HG03354 (cell line): Measurements from ENCODE around the gene RTN4IP1.
"Not testable (repeated sequence)": the region's sequence is repeated elsewhere in the genome, so short reads cannot be mapped to it uniquely, and the experiment has no call there.

Source experiments
- ATAC-seq: cut with Tn5 transposase; IDR thresholded peaks from one replicate; pipeline ENCODE4 v1.9.1; 2021; ENCODE audit warnings: mild to moderate bottlenecking; ENCODE audit not compliant: unreplicated experiment, poor library complexity, severe bottlenecking

Gene RTN4IP1

DNA sequence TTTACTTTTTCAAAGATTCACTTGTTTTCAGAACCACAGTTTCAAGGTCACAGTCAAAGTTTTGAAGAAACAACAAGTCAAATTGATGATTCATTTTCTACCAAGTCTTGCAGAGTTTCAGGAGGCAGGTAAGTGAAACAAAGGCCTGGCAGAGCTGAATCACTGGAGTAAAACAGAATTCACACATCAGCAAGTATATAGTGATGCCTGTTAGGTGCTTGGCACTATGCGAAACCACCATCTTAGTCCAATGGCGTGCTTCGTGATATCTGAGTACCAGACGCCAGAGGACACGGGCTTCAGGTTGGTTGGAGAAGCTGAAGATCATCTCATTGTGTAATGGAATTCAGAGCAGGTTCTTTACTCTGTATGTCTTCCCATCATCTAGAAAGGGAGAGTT, 75.9 kb downstream of the RTN4IP1 start:
- no peak for ATAC-seq

DNA sequence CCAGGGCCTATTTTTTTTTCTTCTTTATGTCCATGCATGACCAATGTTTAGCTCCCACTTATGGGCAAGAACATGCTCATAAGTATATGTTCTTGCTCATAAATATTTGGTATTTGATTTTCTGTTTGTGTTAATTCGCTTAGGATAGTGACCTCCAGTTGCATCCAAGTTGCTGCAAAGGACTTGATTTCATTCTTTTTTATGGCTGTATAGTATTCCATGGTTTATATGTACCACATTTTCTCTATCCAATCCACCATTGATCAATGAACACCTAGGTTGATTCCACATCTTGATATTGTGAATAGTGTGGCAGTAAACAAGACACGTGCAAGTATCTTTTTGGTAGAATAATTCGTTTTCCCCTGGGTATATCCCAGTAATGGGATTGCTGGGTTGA, 78.1 kb downstream of the RTN4IP1 start:
- no peak for ATAC-seq

DNA sequence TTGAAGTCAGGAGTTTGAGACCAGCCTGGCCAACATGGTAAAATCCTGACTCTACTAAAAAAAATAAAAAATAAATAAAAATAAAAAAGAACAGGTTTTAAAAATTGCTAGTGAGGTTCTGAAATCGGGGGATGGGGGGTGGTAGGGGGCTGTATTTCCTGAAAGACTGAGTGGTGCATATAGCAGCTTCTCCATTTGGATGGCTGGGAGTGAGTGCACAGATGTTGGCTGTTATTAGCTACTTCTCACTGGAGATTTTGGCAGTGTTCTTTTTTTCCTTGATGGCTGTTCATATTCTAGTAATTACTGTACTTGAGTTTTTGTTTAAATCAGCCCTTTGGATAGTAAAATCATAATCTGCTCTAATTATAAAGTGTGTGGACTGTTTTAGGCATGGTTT, 79.8 kb downstream of the RTN4IP1 start:
- ATAC-seq: no peak

DNA sequence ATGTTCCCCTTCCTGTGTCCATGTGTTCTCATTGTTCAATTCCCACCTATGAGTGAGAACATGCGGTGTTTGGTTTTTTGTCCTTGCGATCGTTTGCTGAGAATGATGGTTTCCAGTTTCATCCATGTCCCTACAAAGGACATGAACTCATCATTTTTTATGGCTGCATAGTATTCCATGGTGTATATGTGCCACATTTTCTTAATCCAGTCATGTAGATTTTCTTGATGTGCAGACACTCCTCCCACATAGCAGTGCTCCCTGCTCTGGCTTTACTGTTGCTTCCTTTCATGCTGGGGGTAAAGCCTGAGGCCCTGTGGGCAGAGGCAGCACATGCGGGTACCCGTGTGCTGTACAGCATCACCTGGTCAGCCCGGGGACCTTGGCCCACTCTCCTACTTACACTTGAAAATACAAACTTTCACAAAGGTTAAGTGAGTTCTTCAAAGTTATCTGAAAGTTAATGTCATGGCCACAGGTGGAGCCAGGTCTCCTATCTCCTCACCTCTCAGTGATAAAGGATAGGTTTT, 80.3 kb downstream of the RTN4IP1 start:
- not testable (repeated sequence) for ATAC-seq

DNA sequence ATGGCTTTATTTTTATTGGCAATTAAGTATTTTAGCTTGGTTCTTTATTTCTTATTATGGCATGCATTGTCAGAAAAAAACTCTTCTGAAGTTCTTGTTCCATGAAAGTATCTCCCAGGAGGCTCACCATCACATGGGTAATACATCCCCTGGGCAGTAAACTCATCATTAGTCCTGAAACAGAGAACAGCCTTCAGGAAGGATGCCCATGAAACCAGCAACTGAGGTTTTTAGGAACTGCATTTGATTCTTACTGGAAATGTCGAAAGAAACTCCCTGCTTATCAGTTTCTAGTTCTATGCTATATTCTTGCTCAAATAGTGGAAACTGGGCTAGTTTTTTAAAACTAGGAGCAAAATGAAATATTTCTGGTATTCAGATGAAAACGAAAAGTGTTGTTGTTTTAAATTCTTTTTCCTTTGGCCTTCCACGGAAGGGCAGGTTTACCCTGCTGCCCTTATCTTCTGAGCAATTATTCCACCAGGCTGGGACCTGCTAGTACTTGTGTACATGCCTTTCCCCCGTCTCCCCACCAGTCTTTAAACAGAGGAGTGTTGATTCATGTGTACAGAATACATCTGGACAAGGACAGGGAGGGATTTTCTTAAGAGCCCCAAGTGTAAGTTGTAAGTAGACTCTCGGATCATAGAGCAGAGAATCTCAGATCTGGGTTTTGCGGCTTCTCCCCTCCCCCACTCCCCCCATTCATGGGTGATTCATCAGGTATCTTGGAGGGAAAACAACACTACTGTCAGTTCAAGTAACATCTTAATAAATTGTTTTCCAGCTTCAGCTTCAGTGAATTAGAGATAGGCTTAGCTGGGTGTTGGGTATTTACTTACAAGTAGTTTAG, 81.5 kb downstream of the RTN4IP1 start:
- ATAC-seq: no peak

DNA sequence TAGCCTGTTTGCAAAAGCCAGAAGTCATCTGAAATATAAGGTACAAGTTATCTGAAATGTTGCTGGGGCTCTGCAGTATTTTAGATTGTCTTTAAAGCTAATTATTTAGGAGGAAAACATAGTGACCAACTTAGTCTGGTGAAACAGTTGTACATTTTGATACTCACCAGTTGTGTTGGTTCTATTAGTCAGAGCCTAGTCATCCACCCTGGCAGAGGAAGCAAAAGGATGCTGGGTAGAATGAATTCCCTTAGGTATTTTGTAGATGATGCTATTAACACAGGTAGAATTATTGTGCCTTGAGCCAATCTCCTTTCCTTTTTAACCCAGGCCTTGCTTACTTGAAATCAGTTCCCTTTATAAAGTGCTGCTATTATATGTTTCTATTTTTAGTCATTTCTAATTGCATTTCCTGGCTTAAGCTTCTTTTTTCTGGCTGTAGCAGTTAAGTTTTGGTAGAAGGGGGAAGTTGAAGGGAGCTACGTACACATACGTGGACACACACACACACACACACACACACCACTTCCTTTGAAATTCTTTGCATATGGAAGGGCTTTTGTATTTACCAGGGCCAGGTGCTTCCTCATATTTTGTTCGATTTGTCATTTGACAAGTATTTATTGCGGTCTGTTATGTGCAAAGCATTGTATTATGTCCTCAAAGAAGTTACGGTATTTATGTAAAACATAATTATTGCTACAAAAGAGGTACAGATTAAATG, 82.4 kb downstream of the RTN4IP1 start:
- peak; percentile 67 for ATAC-seq

DNA sequence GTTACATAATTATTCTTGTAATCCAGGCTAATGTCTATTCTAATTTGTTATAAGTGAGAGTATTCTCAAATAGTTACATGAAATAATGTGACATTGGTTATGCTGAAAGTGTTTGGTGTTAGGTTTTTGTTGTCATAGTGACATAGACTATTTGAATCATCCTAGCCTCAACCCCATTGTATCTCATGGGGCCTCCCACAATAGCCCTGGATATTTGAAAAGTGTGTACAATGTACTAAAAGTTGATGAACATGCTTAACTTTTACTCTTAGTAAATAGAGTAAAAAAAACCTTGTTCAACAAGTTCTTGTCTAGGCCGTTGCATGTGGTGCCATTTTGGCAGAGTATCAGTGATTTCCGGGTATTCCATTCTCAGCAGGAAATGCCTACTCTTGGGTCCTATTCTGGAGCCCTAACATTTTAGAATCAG, 83.0 kb downstream of the RTN4IP1 start:
- no peak for ATAC-seq

DNA sequence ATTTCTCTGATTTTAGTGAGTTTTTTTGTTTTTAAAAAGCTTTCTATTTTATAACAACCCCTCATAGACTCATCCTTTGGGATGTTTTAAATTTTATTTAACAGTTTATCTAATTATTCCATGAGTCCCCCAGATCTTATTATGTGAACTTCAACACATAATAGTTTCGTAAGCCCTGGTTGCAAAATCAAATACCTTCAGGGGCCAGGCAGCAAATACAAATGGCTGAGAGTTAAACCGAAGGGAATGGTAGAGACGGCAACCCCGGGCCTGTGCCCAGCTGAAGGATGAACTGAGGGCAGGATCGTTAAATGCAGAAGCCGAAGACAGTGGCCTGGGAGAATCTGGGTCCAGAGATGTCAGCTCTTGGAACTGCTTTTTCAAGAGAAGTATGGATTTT, 88.4 kb downstream of the RTN4IP1 start:
- no peak for ATAC-seq

DNA sequence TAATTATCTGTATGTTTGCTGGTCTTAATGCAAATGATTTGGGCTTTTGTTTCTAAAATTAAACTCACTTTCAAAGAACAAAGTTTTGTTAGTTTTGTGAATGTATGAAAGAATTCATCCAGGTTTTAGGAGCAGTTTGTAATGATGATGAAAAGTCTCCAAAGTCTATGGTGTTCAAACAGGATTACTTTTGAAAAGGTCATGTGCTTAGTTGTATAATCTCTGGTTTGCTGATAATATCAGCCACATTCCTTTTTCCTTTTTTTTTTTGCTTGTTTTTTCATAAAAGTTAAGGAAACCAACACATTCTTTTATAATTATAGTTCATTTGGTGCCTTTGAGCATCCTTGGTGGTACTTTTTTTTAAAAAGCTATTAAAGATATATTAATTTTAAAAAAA, 88.9 kb downstream of the RTN4IP1 start:
- no peak for ATAC-seq

DNA sequence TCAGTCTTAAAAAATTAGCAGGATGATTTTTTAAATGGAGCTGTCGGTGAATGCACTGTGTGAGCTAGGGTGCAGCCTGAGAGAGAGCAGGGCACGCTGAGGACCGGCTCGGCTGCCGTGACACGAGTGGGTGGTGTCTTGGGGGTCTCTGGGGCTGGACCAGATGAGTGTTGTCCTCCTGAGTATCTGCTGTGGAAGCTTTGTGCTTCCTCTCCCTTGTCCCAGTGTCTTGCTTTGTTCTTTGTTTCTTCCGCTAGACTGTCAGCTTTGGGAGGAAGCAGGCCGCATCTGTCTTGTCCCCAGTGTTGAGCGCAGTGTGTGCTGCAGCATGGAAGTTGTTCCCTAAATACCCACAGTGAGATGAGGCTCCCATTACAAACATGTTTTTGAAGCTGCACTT, 89.4 kb downstream of the RTN4IP1 start:
- ATAC-seq: no peak

DNA sequence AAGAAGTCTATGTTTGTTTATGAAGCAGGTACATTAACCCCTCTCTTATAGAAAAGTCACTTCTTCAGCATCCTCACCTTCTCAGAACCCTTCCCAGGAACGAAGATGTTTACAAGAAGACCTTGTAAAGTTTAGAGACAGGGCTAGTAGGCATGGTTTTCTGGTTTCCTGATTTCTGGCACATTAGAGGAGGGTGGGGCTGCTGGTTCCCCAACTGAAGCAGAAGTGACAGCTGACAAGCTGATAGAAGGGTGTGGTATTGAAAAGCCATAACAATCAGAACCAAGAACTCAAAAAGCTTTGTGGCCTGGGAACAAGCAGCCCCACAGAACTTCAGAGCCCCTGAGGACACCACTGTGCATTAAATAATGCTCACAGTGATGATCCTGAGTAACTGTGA, 91.2 kb downstream of the RTN4IP1 start:
- no peak for ATAC-seq

DNA sequence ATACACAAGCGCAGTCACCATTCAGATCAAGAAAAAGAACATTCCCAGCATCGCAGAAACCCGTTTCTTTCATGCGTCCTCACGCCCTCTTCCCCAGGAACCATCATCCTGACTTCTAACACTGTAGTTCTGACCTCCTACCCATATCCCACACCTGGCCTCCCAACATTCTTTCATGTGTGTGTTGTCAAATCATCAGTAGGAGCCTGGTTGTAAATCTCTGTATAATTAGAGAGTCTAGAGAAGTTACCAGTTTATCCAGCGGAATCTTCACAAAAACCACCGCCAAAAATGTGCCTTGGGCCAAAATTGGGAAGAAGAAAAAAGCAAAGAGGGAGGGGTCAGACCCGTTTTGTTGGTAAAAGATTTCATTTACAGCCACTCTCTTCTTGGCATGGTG, 91.6 kb downstream of the RTN4IP1 start:
- ATAC-seq: no peak

DNA sequence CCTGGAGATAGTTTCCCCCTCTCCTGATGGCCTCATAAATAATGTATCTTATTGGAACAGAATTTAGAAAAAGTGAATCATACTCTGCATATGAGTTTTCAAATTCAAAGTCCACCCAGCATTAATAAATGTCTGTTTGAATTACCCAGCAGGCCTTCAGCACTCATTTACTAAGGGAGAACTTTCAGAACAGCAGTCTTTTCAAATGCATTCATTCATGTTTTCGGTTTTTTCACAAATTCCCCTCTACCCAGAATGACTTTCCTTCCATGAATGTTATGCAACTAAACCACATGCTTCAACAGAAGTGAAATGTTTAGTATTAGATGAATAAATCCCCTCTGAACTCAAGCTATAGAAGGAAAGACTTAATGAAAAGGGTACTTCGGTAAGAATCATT, 92.4 kb downstream of the RTN4IP1 start:
- no peak for ATAC-seq

DNA sequence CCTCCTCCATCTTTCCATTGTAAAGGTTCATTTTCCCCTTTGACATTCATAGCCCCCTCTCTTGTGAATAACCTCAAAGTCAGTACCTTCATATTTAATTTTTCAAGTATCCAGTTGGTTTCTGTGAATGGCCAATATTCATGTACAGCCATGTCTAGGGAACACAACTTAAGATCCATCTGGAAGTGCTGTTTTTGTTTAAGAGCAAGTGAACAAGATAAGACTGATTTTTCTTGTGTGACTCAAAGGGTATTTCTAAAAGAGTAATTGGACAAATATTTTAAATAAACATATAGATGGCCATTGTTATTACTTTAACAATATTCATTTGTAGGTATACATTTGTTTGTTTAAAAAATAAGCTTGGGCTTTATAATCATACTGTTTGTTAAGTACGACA, 92.9 kb downstream of the RTN4IP1 start:
- ATAC-seq: no peak

DNA sequence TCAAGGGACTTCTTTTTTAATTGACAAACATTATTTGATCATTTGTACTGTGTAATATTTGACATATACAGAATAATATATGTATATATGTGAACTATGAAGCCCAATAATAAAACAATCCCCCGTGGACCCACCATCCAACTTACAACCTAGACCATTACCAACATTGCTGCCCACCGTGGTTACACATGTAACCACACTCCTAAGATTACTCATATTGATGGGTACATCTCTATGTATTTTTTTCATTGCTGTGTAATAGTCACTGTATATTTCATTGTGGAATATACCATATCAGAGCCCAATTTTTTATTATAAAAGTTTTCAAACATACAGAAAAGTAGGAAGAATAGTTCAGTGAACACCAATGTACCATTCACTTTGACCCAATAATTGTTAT, 94.3 kb downstream of the RTN4IP1 start:
- ATAC-seq: no peak

DNA sequence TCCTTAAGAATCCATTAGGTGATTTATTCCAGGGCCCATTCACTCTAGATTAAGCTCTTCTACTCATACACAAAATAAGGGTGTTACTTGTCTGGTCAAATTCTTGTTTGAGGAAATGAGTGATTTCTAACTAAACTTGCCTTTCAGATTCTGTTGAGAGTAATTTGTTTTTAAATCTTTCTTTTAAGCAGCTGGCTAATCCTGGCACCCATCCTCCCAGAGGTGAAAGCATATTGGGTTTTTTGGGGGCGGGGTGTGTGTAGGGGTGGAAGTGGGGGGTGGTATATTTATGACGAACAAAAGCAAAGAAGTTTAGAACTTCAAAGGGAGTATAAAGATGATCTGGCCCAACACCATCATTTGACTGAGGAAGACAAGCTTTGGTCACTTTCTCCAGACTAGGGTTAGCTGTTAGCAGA, 94.7 kb downstream of the RTN4IP1 start:
- peak; percentile 45 for ATAC-seq

DNA sequence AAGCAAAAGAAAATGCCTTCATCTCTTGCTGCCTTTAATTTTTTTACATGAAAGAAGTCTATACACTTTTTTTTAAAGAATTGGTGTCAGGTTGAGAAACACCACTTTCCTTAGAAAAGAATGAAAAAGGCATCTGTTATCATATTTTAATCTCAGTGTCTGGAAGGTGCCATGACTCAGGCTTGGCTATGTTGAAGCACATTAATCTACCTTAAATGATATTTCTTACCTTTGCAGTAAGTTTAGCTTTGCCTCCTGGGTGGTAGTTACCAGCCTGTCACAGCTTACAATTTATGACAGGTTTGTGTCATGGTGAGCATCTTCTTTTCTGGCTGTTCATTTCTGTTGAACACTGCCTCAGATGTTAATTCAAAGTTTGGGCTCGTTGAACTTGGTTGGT, 95.3 kb downstream of the RTN4IP1 start:
- ATAC-seq: no peak

DNA sequence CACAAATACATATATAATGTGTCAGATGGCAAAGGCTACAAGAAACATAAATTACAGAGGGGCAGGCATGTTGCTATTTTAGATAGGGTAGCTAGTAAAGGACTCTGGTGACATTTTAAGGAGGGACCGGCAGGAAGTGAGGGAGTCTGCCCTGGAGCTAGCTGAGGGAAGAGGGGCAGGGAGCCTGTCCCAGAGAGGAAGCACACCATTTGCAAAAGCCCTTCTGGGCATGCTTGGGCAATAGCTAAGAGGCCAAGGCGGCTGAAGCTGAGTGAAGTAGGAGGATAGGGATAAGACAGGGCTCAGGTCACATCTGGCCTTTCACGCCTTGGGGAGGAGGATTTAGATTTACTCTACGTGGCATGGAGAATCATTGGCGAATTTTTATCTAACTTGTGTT, 96.2 kb downstream of the RTN4IP1 start:
- ATAC-seq: no peak

DNA sequence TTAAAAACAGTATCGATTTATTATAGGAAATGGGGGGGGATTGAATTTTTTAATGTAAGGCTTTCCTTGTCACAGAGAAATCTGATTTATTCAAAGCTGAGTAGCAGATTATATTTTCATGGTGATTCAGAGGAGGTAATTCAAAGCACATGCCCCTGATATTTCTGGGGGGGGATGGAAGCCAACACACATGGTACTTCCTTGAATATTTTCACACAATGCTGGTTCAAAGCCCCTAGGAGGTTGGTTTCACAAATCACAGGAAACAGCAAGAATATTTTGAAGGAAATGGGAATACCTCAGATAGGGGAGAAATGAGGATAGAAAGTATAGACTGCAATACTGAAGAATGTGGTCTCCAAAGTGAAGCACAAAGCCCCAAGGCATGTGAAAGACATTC, 98.8 kb downstream of the RTN4IP1 start:
- no peak for ATAC-seq

DNA sequence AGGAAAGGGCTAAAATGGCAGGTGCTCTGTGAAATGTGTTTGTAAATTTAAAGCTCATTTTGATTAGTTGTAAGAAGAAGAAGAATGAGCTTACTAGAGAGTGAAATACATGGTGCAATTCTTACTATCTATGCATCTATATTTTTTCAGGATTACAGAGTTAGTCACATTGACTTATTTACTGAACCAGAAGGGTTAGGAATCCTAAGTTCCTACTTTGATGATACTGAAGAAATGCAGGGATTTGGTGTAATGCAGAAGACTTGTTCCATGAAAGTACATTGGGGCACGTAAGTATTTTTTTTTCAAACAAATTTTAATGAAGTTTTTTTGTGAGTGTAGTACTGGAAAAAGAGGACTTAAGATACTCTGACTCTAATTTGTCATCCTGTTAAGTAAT, 99.3 kb downstream of the RTN4IP1 start:
- no peak for ATAC-seq

DNA sequence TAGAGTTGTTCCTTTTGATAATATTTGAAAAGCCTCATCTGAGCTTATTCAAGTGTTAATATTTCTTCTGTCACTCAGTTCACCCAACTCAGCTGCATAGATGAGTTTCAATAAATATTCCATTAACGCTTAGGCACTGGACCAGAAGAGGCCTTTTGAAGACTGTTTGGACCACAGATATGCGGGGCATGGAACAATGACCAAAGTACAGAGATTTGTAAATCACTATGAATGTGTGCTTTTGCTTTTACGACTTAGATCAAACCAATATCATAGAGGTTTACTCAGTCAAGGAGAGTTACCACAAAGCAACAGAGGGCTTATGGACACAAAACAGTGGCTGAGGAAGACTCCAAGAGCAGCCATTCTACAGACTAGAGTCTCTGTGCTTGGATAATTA, 99.9 kb downstream of the RTN4IP1 start:
- no peak for ATAC-seq
